ENCODE measurements around the gene CNRIP1.
"Not testable (repeated sequence)": the region's sequence is repeated elsewhere in the genome, so short reads cannot be mapped to it uniquely, and the experiment has no call there.

Gene CNRIP1, protein sequence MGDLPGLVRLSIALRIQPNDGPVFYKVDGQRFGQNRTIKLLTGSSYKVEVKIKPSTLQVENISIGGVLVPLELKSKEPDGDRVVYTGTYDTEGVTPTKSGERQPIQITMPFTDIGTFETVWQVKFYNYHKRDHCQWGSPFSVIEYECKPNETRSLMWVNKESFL

GRCh38 chr2:68319398-68320117 is at the start of gene CNRIP1:
TSS of gene CNRIP1 (minus strand) at chr2:68319949. CDS start at chr2:68319400, 549 bp downstream.
- DNase-seq (ENCODE audit: low read depth in 2 of 2): peak; percentile 38 to 44

GRCh38 chr2:68369337-68369734 is 49.6 kb upstream of the CNRIP1 start:
- DNase-seq (ENCODE audit: low read depth in 2 of 2): no peak

GRCh38 chr2:68368654-68369336 is 49.0 kb upstream of the CNRIP1 start:
- peak in 1 of 2 experiments; percentile 8 for DNase-seq (ENCODE audit: low read depth in 2 of 2)

GRCh38 chr2:68367953-68368653 is 48.4 kb upstream of the CNRIP1 start:
- DNase-seq (ENCODE audit: low read depth in 2 of 2): no peak

DNA sequence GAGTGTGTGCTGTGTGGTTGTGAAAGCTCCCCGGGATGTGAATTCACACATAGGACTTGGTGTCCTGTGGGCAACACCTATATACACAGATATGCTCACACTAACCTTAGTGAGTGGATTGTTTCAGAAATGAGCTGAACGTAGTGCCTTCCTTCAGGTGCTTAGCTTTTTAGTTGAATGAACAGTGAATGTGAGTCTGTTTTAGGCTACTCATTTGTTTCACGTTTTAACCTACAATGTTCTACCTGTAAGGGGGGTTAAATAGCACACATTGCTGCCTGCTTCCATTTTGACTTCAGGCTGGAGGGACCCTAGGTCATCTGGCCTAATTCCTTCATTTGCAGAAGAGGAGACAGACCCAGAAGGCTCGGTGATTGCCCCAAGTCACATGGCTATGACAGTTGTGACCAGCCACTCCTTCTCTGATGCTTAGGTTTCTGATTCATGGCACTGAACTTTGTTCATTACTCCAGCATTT is 46.4 kb upstream of the CNRIP1 start:
- no peak for DNase-seq (ENCODE audit: low read depth in 2 of 2)

DNA sequence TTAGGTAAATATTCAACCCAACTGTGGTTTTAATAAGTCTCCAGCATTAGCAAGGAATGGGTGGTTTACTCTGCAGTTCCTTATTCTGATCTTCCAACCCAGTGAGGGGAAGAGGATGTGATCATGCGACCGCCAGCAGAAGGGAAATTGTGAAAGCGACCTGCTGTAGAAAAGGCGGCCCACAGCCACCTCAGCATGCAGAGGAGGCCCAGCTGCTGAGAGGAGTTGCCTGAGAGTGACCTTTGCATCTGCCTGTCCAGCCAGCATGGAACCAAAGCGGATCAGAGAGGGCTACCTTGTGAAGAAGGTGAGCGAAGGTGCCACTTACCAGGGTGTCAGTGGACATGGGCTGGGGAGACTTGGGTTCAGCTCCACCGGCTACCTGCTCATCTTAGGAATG is 45.3 kb upstream of the CNRIP1 start, which contains the start of gene PLEK:
TSS of gene PLEK (plus strand) at position 196 of the 400 bp plus-strand sequence. CDS start at position 266, 70 bp downstream.
- no peak for DNase-seq (ENCODE audit: low read depth in 2 of 2)

DNA sequence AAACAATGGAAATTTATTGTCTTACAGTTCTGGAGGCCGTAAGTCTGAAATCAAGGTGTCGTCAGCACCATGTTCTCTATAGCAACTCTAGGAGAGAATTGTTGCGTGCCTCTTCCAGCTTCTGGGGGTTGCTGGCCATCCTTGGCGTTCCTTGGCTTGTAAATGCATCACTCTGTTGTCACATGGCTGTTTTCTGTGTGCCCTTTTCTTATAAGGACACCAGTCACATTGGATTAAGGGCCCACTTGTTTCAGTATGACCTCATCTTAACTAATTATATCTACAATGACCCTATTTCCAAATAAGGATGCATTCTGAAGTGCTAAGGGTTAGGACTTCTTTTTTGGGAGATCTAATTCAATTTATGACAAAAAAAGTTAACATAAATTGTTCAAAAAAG is 44.0 kb upstream of the CNRIP1 start:
- no peak for DNase-seq (ENCODE audit: low read depth in 2 of 2)

- DNase-seq (ENCODE audit: low read depth in 2 of 2): no peak
Observed at GRCh38 chr2:68362749-68363148, 43.0 kb upstream of the CNRIP1 start.

DNA sequence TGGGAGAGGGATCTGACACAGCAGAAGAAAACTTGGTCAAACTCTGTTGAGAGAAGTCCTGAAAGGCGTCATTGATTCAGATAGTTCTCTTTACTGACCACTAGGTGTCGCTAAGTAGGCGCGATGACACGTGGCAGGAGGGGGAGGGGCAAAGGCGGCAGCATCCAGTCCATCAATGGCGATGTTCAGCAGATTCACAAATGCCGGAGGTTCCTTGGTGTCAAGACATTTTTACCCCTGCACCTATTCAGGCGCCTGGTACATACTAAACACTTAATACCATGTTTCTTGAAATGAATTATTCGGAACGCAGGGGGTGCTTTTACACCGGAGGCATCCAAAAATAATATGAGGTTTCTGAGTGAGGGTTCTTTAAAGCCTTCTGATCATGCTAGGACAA is 42.3 kb upstream of the CNRIP1 start:
- DNase-seq (ENCODE audit: low read depth in 2 of 2): no peak

DNA sequence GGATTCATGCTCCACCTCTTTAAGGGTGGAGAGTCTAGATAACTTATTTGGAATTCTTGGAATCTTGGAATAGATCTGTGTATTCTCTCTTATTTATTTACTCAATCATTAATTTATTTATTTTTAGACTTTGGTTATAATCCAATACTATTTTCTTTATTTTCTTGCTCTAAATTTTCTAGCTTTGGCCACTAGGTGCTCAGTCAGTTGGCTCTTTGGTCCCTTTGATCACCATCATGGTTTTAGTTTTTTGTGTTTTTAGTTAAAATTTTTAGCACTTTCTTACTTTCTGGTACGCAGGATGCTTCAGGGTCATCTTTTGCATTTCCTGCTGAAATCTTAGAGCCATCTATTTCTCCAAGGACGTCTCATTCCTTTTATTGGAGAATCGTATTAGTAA is 40.1 kb upstream of the CNRIP1 start:
- DNase-seq (ENCODE audit: low read depth in 2 of 2): no peak

- no peak for DNase-seq (ENCODE audit: low read depth in 2 of 2)
Observed at GRCh38 chr2:68357605-68358337, 38.0 kb upstream of the CNRIP1 start.

- no peak for DNase-seq (ENCODE audit: low read depth in 2 of 2)
Observed at GRCh38 chr2:68356599-68357239, 37.0 kb upstream of the CNRIP1 start.

- DNase-seq (ENCODE audit: low read depth in 2 of 2): no peak
Observed at GRCh38 chr2:68352651-68353391, 33.1 kb upstream of the CNRIP1 start.

GRCh38 chr2:68351997-68352396 is 32.2 kb upstream of the CNRIP1 start:
- DNase-seq (ENCODE audit: low read depth in 2 of 2): no peak

- not testable (repeated sequence) for DNase-seq (ENCODE audit: low read depth in 2 of 2)
Observed at GRCh38 chr2:68349091-68349490, 29.3 kb upstream of the CNRIP1 start.

DNA sequence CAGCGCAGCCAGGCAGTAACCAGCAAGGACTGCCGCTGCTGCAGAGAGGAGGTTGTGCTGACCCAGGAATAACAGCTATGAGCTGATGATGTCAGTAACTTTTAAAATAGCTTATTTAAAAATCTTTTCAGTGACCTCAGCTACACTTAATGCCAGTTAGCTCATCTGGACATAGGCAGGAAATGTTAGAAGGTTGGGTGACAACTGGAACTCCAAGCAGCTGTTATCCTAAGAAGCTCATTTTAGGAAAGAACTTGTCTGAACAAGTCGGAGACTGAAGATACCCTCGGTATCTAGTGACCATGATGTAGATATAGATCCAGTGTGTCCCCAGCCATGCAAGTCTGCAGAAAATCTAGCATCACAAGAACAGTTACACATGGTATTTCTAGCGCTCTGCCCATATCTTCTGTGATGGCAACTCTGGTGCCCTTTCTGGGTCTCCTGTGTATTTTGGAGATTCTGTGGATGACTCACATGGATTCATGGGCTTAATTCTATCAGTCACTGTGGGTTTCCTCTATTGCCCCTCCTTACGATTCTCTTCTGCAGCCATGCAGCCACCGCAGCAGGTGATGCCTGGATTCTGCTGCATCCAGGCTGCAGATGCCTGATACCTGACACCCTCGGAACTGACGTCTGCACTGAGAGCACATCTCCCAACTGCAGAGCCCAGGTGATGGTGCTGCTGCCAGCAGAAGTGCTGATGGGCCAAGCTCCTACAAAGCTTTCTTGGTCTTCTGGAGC is 25.6 kb upstream of the CNRIP1 start:
- DNase-seq (ENCODE audit: low read depth in 2 of 2): no peak

DNA sequence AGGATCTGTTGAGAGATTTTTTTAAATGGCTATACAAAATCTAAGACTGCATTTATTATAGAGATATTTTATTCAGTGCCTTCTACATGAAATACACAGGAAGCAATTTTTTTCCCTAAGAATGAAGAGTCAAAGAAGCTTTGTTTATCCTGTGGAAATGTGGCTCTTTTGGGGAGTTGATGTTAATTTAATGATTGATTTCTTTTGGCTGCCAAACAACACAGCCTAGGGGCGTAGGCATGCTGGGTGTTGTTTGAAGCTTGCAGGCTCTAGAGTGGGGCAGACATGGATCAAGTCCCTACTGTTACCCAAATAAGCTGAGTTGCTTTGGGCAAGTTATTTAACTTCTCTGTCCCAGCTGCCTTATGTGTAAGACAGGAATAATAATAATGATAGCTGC is 24.3 kb upstream of the CNRIP1 start:
- DNase-seq (ENCODE audit: low read depth in 2 of 2): no peak

GRCh38 chr2:68342470-68342869 is 22.7 kb upstream of the CNRIP1 start:
- DNase-seq (ENCODE audit: low read depth in 2 of 2): no peak

DNA sequence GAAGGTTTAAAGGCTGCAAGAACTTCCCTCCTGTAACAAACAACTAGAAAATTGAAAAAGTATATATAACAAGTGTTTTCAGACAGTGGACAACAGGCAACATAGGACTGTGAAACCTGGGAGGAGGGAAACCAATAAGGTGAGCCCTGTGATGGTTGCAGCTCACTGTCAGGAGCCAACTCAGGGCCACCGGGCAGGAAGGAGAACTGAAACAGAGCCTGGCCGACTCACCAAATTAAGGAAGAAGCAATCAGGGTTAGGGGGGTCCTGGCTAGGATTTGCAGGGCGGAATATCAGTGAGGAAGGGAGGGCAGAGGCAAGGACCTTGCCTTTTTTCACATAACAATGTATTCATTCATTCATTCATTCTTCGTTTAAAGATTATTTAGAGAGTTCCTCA is 21.8 kb upstream of the CNRIP1 start:
- no peak for DNase-seq (ENCODE audit: low read depth in 2 of 2)

DNA sequence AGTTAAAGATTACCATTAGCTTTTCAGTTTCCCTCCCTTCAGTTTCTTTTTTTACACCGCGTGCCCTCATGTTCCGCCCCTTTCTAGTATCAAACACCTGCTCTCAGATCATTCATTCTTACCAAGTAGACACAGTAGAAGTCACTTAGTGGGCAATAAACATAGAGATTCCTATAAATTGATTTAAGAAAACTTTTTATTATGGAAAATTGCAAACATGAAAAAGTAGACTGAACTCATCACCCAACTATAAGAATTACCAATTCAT is 21.2 kb upstream of the CNRIP1 start:
- DNase-seq (ENCODE audit: low read depth in 2 of 2): no peak
